Lower lobe of right lung (tissue), 2 donors: ENCODE measurements around the gene ACADS. TPM values are rescaled to one million over a fixed set of nuclear protein-coding genes. Genes with fewer than 3 reads are reported as not detected.

Source experiments
- ATAC-seq, 2 donors: fragments of 200-7000 bp; cut with Tn5 transposase; one replicate each; pipeline ENCODE4 v1.9.1; 2020 to 2022; ENCODE audit warnings: mild to moderate bottlenecking in 2 of 2, moderate library complexity in 2 of 2
- DNase-seq: peaks from one replicate; pipeline ENCODE4 v3.0.0-alpha.2; 2020
- H3K27ac ChIP-seq: fragments of 200-600 bp; one replicate; pipeline ENCODE4 v1.8.0; 2022
- H3K27me3 ChIP-seq: fragments of 200-600 bp; one replicate; pipeline ENCODE4 v1.8.0; 2022; ENCODE audit warnings: low read depth
- H3K36me3 ChIP-seq: fragments of 200-600 bp; one replicate; pipeline ENCODE4 v1.8.0; 2022; ENCODE audit warnings: mild to moderate bottlenecking
- H3K4me1 ChIP-seq: fragments of 200-600 bp; one replicate; pipeline ENCODE4 v1.8.0; 2022
- H3K4me3 ChIP-seq: fragments of 200-600 bp; one replicate; pipeline ENCODE4 v1.8.0; 2022; ENCODE audit warnings: mild to moderate bottlenecking
- H3K9me3 ChIP-seq: fragments of 200-600 bp; one replicate; pipeline ENCODE4 v1.8.0; 2022
- intact Hi-C: fragments of 100-400 bp; cut with DNase I; formaldehyde crosslinking; loops from one replicate; pipeline ENCODE4 v1.11.0; 2022
- total RNA-seq: library from RNA; stranded (reverse); fragmentation: NEBNext Ultra II Directional; extraction: Animal tissue kit (Norgen Biotek cat#: 25700); gene quantifications from one replicate; pipeline ENCODE4 v1.2.1, GENCODE V29; 2021
- TF ChIP-seq, protein P1 (sequence below): fragments of 200-600 bp; IDR thresholded peaks from one replicate; pipeline ENCODE4 v1.8.0; 2022; ENCODE audit warnings: antibody characterized with exemption, mild to moderate bottlenecking
- donor health status: DM: no; HTN: yes; CAD: no; lungs with severe emphysema.

ACADS gene
- total RNA-seq, 1 donor from 2014 or later = 24.4 TPM

DNA sequence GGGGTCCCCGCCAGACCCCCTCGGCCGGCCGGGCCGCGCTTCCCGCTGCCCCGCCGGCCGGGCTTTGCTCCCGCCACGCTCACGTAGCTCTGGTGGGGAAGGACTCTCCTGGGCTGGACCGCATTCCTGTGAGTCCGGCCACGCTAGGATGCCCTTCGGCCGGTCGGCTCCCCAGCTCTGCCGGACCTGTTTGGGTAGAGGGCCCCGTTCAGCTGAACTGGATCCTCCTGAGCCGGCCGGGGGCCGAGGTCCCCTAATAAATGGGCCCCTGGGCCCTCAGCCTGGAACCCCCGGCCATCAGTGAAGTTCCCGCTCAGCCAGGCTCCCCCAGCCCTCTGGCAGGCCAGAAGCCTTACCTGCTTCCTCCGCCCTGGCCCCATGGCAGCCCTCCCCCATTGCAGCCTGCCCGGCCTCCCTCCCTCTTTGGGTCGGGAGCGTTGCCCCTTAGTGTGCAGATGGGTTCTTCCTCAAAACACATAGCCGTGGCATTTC, 14.8 kb upstream of the ACADS start:
- Histone ChIP-seq H3K36me3 (peaks cover 28% of the 10 kb centered on the region), H3K9me3 (no peaks in the 10 kb centered on the region), H3K27me3 (no peaks in the 10 kb centered on the region), H3K27ac (peak overlapping the region; percentile 92), H3K4me1 (peaks cover 35% of the 10 kb centered on the region), H3K4me3 (peak overlapping the region; percentile 93)
- intact Hi-C loops = loop anchor here (10.0 kb wide), 1 partner anchor 126 kb away; the partner anchor contains the start of gene POP5
- TF ChIP-seq, protein P1, sequence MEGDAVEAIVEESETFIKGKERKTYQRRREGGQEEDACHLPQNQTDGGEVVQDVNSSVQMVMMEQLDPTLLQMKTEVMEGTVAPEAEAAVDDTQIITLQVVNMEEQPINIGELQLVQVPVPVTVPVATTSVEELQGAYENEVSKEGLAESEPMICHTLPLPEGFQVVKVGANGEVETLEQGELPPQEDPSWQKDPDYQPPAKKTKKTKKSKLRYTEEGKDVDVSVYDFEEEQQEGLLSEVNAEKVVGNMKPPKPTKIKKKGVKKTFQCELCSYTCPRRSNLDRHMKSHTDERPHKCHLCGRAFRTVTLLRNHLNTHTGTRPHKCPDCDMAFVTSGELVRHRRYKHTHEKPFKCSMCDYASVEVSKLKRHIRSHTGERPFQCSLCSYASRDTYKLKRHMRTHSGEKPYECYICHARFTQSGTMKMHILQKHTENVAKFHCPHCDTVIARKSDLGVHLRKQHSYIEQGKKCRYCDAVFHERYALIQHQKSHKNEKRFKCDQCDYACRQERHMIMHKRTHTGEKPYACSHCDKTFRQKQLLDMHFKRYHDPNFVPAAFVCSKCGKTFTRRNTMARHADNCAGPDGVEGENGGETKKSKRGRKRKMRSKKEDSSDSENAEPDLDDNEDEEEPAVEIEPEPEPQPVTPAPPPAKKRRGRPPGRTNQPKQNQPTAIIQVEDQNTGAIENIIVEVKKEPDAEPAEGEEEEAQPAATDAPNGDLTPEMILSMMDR = no peak
- DNase-seq (peak; percentile 51), ATAC-seq (peak; percentile 50 to 65)

DNA sequence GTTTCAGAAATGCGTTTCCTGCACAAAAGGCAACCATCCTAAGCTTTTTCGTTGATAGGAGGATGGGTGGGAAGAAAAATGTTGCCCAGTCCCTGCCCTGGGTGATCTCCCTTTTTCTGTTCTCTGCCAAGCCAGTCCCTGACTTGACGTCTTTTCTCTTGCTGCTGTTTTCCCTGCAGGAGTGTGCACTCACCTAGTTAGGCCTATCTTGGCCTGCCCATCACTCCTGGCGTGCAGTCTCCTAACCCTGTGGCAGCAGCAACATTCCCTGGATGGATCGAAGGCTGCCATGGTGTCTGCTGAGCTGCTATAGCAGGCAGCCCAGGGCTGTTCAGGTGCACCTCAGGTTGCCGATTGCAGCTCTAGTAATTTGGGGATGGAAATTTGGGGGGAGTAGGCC, 14.2 kb upstream of the ACADS start:
- no peaks in the 10 kb centered on the region for H3K9me3 ChIP-seq
- peak overlapping the region; percentile 92 for H3K27ac ChIP-seq
- no peaks in the 10 kb centered on the region for H3K27me3 ChIP-seq
- TF ChIP-seq, protein P1 = no peak
- intact Hi-C loops = loop anchor here (10.0 kb wide), 1 partner anchor 127 kb away; the partner anchor contains the start of gene POP5
- ATAC-seq = no peak
- peaks cover 35% of the 10 kb centered on the region for H3K4me1 ChIP-seq
- DNase-seq = no peak
- H3K36me3 ChIP-seq = peaks cover 33% of the 10 kb centered on the region
- peak overlapping the region; percentile 93 for H3K4me3 ChIP-seq

DNA sequence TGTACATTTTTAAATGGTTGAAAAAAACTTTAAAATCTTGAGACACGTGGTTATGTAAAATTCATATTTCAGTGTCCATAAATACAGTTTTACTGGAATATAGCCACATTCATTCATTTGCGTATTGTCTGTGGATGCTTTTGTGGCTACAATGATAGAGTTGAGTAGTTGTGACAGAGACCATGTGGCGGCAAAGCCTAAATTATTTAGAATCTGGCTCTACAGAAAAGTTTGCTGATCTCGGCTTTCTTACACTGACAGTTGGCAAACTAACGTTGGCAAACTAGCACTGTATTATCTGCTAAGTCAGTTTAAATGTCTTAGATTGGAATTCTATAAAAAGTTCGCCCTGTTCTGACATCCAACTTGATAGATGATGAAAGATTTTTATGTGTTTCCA, 13.0 kb upstream of the ACADS start:
- H3K27ac ChIP-seq = no peak overlapping the region
- TF ChIP-seq, protein P1 = no peak
- intact Hi-C loops = loop anchor here (10.0 kb wide), 1 partner anchor 128 kb away; the partner anchor contains the start of gene POP5

DNA sequence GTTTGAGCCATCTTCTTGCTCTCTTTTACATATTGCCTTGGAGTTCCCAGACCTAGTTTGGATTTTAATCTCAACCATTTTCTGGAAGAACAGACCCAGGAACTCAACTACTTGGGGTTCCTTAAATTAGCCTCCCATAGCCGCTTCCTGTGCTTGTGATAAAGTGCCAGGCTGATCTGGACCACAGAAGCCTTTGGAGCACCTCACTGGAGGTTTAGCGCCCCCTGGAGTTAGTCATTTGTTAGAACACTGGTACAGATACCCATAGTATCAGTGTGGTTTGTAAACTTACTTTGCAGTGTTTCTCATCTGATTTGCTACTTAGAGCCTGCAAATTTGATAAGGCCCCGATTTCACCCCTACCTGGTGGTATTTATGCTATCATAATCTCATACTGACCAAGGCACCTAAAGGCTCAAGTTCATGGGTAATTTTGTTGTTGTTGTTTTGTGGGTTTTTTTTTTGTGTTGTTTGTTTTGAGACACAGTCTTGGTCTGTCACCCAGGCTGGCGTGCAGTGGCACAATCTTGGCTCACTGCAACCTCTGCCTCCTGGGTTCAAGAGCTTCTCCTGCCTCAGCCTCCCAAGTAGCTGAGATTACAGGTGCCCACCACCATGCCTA, 11.7 kb upstream of the ACADS start:
- H3K27ac ChIP-seq = no peak overlapping the region
- DNase-seq = no peak
- intact Hi-C loops = loop anchor here (10.0 kb wide), 1 partner anchor 129 kb away; the partner anchor contains the start of gene POP5
- peaks cover 35% of the 10 kb centered on the region for H3K4me1 ChIP-seq
- H3K4me3 ChIP-seq = no peak overlapping the region
- ATAC-seq = peak; percentile 68 to 75
- TF ChIP-seq, protein P1 = peak; percentile 87
- H3K9me3 ChIP-seq = no peaks in the 10 kb centered on the region
- H3K36me3 ChIP-seq = peaks cover 59% of the 10 kb centered on the region
- no peaks in the 10 kb centered on the region for H3K27me3 ChIP-seq

More for the DNA sequence above, 13.0 kb upstream of the ACADS start:
- Histone ChIP-seq H3K9me3 (no peaks in the 10 kb centered on the region), H3K36me3 (peaks cover 45% of the 10 kb centered on the region), H3K4me3 (no peak overlapping the region), H3K27me3 (no peaks in the 10 kb centered on the region), H3K4me1 (peaks cover 35% of the 10 kb centered on the region)
- DNase-seq (no peak), ATAC-seq (no peak)

DNA sequence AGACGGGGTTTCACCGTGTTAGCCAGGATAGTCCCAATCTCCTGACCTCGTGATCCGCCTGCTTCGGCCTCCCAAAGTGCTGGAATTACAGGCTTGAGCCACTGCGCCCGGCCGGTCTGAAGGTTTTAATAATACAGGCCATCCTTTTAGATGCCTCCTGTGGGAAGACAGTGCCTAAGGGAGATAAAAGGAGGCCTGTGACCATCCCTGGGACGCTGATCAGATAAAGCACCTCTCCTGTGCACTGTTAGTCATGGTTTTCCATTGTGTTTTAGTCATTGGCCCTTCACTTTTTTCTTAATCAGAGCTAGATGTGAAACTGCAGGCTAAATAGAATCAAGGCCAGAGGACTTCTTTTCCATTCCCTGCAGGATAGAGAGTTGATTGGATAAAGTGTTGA, 7.6 kb upstream of the ACADS start:
- no peak for DNase-seq
- no peaks in the 10 kb centered on the region for H3K27me3 ChIP-seq
- H3K4me1 ChIP-seq = peaks cover 17% of the 10 kb centered on the region
- H3K4me3 ChIP-seq = no peak overlapping the region
- TF ChIP-seq, protein P1 = no peak
- no peak overlapping the region for H3K27ac ChIP-seq
- intact Hi-C loops = loop anchor here (5.0 to 10.0 kb wide), 2 partner anchors 71 to 133 kb away; partner anchors contain the start of gene POP5
- peaks cover 100% of the 10 kb centered on the region for H3K36me3 ChIP-seq
- ATAC-seq = no peak
- H3K9me3 ChIP-seq = no peaks in the 10 kb centered on the region
